Thyroid gland (tissue), 4 donors: Measurements from ENCODE around the gene C8A. TPM values are rescaled to one million over a fixed set of nuclear protein-coding genes. Genes with fewer than 3 reads are reported as not detected.

Experiments used
- DNase-seq, 2 donors: peaks; one replicate each; pipeline ENCODE4 v3.0.0-alpha.2; 2019
- H3K27ac ChIP-seq, 3 donors: fragments of 200-600 bp; sonication (generic); 1 replicate in 2 of 3; 2 replicates in 1 of 3; pipeline ENCODE4 v1.5.1; 2016 to 2019; ENCODE audit warnings: mild to moderate bottlenecking in 1 of 3, moderate library complexity in 1 of 3
- H3K27me3 ChIP-seq: fragments of 200-600 bp; sonication (generic); one replicate; pipeline ENCODE4 v1.5.1; 2019
- H3K36me3 ChIP-seq, 2 donors: fragments of 200-600 bp; sonication (generic); one replicate each; pipeline ENCODE4 v1.5.1; 2016 to 2019
- H3K4me1 ChIP-seq, 2 donors: fragments of 200-600 bp; sonication (generic); one replicate each; pipeline ENCODE4 v1.5.1; 2017 to 2019
- H3K4me3 ChIP-seq, 3 donors: fragments of 200-600 bp; sonication (generic); replicated peaks in 1 of 3; 1 replicate in 2 of 3; 2 replicates in 1 of 3; pipeline ENCODE4 v1.5.1; 2016; ENCODE audit warnings: mild to moderate bottlenecking in 1 of 3
- H3K9me3 ChIP-seq: fragments of 200-600 bp; sonication (generic); one replicate; pipeline ENCODE4 v1.5.1; 2017
- POLR2A ChIP-seq, 2 donors: fragments of 450-650 bp; IDR thresholded peaks; one replicate each; pipeline ENCODE4 v1.6.1; 2017; ENCODE audit warnings: antibody characterized with exemption in 2 of 2, mild to moderate bottlenecking in 2 of 2, moderate library complexity in 1 of 2
- WGBS, 2 donors: methylation state at CpG; one replicate each; pipeline ENCODE4 v1.1.5; 2017; 5-methylcytosine and 5-hydroxymethylcytosine counted together
- intact Hi-C: fragments of 100-400 bp; cut with DNase I; formaldehyde crosslinking; loops from one replicate; pipeline ENCODE4 v1.15.1; 2023
- total RNA-seq, 4 donors: library from RNA; depleted of rRNA; stranded (reverse); fragments of >200 nt; gene quantifications; one replicate each; pipeline ENCODE4 v1.2.3, GENCODE V29; 2016
- TF ChIP-seq, protein P1 (sequence below), 6 experiments: fragments of 200-600 bp in 3 of 6; fragments of 450-650 bp in 3 of 6; sonication (generic) in 3 of 6; IDR thresholded peaks; one replicate each; pipeline ENCODE4 v1.5.1; 2016 to 2019; ENCODE audit warnings: antibody characterized with exemption in 6 of 6, mild to moderate bottlenecking in 2 of 6, inconsistent platforms in 1 of 6, moderate library complexity in 1 of 6

Gene C8A
- total RNA-seq, 4 donors from 2014 or later: not detected

DNA sequence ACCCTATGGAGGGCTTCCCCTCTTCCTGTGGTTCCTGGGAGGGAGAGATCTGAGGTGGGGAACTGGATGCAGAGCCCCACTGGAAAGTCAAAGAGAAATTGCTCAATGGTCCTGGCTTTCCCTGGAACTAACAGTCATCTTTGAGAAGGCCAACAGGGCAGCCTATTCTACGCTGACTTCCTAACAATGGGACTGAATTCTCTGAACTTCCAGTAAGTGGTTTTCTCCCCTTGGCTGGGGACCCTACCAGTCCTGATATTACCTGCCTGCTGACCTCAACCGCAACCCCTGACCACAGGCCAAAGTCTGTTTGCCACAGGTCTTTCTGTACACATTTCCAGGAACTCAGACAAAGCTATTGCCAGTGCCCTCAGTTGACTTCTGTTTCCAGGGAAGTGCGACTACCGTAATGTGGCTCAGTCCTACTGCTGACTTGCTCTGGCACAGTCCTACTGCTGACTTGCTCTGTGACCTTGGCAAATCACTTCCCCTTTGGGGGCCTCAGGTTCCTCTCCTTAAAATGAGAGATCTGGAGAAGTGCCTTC lies 55.9 kb downstream of the C8A start:
- no peak for DNase-seq
- TF ChIP-seq, protein P1, sequence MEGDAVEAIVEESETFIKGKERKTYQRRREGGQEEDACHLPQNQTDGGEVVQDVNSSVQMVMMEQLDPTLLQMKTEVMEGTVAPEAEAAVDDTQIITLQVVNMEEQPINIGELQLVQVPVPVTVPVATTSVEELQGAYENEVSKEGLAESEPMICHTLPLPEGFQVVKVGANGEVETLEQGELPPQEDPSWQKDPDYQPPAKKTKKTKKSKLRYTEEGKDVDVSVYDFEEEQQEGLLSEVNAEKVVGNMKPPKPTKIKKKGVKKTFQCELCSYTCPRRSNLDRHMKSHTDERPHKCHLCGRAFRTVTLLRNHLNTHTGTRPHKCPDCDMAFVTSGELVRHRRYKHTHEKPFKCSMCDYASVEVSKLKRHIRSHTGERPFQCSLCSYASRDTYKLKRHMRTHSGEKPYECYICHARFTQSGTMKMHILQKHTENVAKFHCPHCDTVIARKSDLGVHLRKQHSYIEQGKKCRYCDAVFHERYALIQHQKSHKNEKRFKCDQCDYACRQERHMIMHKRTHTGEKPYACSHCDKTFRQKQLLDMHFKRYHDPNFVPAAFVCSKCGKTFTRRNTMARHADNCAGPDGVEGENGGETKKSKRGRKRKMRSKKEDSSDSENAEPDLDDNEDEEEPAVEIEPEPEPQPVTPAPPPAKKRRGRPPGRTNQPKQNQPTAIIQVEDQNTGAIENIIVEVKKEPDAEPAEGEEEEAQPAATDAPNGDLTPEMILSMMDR (IDR thresholded peaks at IDR 0.05): no peak
- no peak for TF ChIP-seq POLR2A (IDR thresholded peaks at IDR 0.05)
- no peak overlapping the region for H3K27ac ChIP-seq
- WGBS, 2 donors: 82 to 87% methylated on average over 4 of the region's 4 CpGs
- H3K36me3 ChIP-seq: no peaks in the 10 kb centered on the region
- intact Hi-C loops: no loop called here
- H3K9me3 ChIP-seq: no peaks in the 10 kb centered on the region
- H3K27me3 ChIP-seq: no peaks in the 10 kb centered on the region
- no peak overlapping the region for H3K4me3 ChIP-seq
- peaks cover 0 to 4% of the 10 kb centered on the region in 2 donors for H3K4me1 ChIP-seq

GRCh38 chr1:56911098-56911938 lies 56.7 kb downstream of the C8A start:
- Histone ChIP-seq H3K4me3 (no peak overlapping the region), H3K27ac (no peak overlapping the region), H3K36me3 (no peaks in the 10 kb centered on the region), H3K9me3 (no peaks in the 10 kb centered on the region), H3K27me3 (no peaks in the 10 kb centered on the region), H3K4me1 (peaks cover 0 to 12% of the 10 kb centered on the region in 2 donors)
- no peak for DNase-seq
- WGBS, 2 donors: 91 to 92% methylated on average over 7 of the region's 7 CpGs
- TF ChIP-seq, protein P1 (IDR thresholded peaks at IDR 0.05): no peak
- no peak for TF ChIP-seq POLR2A (IDR thresholded peaks at IDR 0.05)
- intact Hi-C loops: no loop called here

DNA sequence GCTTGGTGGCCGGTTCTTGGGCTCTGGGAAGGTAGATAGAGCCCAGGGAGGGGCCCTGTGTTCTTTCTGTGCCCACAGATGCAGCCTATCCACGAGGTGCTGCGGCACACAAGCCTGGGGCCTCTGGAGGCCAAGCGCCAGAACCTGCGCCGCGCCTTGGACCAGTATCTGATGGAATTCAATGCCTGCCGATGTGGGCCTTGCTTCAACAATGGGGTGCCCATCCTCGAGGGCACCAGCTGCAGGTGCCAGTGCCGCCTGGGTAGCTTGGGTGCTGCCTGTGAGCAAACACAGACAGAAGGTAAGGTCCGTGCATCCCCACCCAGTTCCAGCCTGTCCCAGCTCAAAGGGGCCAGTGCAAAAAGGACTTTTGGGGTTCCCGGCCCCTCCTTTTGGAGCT lies 57.7 kb downstream of the C8A start:
- Histone ChIP-seq H3K27me3 (no peaks in the 10 kb centered on the region), H3K9me3 (no peaks in the 10 kb centered on the region), H3K27ac (no peak overlapping the region), H3K36me3 (no peaks in the 10 kb centered on the region), H3K4me3 (no peak overlapping the region), H3K4me1 (peaks cover 0 to 13% of the 10 kb centered on the region in 2 donors)
- WGBS, 2 donors: 88 to 93% methylated on average over 10 to 11 of the region's 12 CpGs
- no peak for TF ChIP-seq POLR2A (IDR thresholded peaks at IDR 0.05)
- TF ChIP-seq, protein P1 (IDR thresholded peaks at IDR 0.05): no peak
- DNase-seq: no peak
- intact Hi-C loops: no loop called here

DNA sequence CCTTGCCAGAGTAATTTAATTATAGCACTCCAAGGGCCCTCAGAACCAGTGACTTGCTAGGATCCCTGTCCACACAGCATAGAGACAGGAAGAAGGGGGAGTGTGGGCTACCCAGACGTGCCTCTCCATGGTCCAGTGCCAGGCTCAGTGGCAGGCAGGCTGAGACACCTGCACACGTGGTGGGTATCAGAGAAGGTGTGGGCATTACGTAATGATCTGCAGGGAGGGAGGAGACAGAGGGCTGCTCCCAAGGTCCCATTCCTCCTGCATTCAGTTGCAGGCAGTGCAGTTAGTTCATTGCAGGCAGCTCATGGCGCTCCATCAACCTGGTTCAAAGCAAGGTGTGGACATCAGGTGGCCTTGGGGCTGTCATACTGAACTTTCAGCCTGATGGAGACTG lies 61.4 kb downstream of the C8A start:
- Histone ChIP-seq H3K27ac (peak overlapping the region in 1 of 3 donors; percentile 32), H3K36me3 (no peaks in the 10 kb centered on the region), H3K27me3 (no peaks in the 10 kb centered on the region), H3K4me3 (no peak overlapping the region), H3K9me3 (no peaks in the 10 kb centered on the region), H3K4me1 (peaks cover 0 to 31% of the 10 kb centered on the region in 2 donors)
- 37 to 47% methylated on average over 4 of the region's 4 CpGs for WGBS, 2 donors
- TF ChIP-seq, protein P1 (IDR thresholded peaks at IDR 0.05): no peak
- no peak for TF ChIP-seq POLR2A (IDR thresholded peaks at IDR 0.05)
- intact Hi-C loops: no loop called here
- DNase-seq: peak; percentile 82 to 85

DNA sequence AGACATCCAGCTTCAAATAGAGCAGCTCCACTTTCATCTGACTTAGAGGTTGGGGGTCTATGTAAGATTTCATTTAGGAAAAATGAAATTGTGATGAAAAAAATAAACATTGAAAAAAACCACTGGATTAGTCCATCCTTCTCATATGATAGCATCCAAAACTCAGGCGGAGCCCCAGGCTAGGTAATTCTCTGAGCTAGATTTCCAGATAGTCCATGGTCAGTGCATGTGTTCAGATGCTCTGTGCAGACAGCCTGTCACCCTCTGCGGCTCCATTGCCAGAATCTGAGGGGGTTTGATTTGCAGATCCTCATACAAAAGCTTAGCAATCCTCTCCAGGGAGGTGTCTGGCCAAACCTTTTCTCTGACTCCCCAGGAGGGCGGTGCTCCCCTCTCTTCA lies 62.0 kb downstream of the C8A start:
- Histone ChIP-seq H3K4me3 (no peak overlapping the region), H3K4me1 (peaks cover 0 to 31% of the 10 kb centered on the region in 2 donors), H3K27me3 (no peaks in the 10 kb centered on the region), H3K9me3 (no peaks in the 10 kb centered on the region), H3K36me3 (no peaks in the 10 kb centered on the region), H3K27ac (peak overlapping the region in 1 of 3 donors; percentile 32)
- WGBS, 2 donors: 82 to 87% methylated on average over 3 of the region's 3 CpGs
- intact Hi-C loops: no loop called here
- TF ChIP-seq, protein P1 (IDR thresholded peaks at IDR 0.05): no peak
- TF ChIP-seq POLR2A (IDR thresholded peaks at IDR 0.05): no peak
- no peak for DNase-seq
